GM23248 (cell line): ENCODE results near the gene NUP214.

ENCODE experiments used
- EZH2 ChIP-seq: fragments of 200-600 bp; sonication (generic); IDR thresholded peaks from 2 replicates; pipeline ENCODE4 v1.6.1; 2018; ENCODE audit warnings: antibody characterized with exemption, mild to moderate bottlenecking; ENCODE audit not compliant: insufficient read depth, poor library complexity, severe bottlenecking
- EZH2phosphoT487 ChIP-seq: fragments of 200-600 bp; sonication (generic); IDR thresholded peaks from 2 replicates; pipeline ENCODE4 v1.6.1; 2018; ENCODE audit warnings: antibody characterized with exemption, moderate library complexity, mild to moderate bottlenecking, low read depth; ENCODE audit not compliant: insufficient read depth

DNA sequence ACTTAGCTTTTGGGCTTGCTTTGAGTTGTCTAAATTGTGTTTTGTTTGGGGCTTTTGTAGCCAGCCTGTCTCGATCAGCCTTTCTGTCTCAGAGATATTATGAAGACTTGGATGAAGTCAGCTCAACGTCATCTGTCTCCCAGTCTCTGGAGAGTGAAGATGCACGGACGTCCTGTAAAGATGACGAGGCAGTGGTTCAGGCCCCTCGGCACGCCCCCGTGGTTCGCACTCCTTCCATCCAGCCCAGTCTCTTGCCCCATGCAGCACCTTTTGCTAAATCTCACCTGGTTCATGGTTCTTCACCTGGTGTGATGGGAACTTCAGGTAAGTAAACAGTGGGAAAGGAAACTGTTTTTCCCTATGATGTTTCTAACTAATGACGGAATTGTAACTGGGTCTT, 48.6 kb downstream of the NUP214 start:
- TF ChIP-seq EZH2phosphoT487 (no peak), EZH2 (no peak)
